Astrocyte (in vitro differentiated cells and primary cell): ENCODE data around the gene ZBTB24.

Experiments used
- EZH2 ChIP-seq: IDR thresholded peaks from 2 replicates; pipeline ENCODE4 v1.6.1; 2012; ENCODE audit warnings: mild to moderate bottlenecking, low read length, inconsistent platforms; ENCODE audit not compliant: insufficient read depth
- TF ChIP-seq, protein P1 (sequence below): IDR thresholded peaks from 2 replicates; pipeline ENCODE4 v1.5.1; 2011; ENCODE audit warnings: low read depth, mild to moderate bottlenecking, inconsistent platforms, low read length, moderate library complexity; ENCODE audit not compliant: insufficient read depth

DNA sequence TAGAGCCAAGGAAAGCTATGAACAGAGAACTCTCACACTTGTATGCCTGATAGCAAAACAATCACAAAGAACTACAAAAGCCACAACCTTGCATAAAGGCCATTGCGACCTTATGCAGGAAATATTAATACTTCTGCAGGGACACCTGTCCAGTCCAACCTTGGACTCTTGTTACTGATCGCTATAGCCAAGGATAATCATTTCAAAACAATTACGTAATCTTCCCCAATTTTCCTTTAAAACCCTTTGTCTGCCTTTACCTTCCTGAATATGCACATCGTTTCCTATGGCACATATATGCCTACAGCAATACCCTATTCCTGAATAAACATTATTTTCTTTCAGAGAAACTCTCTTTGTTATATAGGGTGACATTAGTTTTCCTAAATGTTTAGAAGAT, 65.4 kb downstream of the ZBTB24 start:
- TF ChIP-seq, protein P1, sequence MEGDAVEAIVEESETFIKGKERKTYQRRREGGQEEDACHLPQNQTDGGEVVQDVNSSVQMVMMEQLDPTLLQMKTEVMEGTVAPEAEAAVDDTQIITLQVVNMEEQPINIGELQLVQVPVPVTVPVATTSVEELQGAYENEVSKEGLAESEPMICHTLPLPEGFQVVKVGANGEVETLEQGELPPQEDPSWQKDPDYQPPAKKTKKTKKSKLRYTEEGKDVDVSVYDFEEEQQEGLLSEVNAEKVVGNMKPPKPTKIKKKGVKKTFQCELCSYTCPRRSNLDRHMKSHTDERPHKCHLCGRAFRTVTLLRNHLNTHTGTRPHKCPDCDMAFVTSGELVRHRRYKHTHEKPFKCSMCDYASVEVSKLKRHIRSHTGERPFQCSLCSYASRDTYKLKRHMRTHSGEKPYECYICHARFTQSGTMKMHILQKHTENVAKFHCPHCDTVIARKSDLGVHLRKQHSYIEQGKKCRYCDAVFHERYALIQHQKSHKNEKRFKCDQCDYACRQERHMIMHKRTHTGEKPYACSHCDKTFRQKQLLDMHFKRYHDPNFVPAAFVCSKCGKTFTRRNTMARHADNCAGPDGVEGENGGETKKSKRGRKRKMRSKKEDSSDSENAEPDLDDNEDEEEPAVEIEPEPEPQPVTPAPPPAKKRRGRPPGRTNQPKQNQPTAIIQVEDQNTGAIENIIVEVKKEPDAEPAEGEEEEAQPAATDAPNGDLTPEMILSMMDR = no peak
- TF ChIP-seq EZH2 = no peak
